ENCODE results near the gene FOXO6.

The FOXO6 gene

DNA sequence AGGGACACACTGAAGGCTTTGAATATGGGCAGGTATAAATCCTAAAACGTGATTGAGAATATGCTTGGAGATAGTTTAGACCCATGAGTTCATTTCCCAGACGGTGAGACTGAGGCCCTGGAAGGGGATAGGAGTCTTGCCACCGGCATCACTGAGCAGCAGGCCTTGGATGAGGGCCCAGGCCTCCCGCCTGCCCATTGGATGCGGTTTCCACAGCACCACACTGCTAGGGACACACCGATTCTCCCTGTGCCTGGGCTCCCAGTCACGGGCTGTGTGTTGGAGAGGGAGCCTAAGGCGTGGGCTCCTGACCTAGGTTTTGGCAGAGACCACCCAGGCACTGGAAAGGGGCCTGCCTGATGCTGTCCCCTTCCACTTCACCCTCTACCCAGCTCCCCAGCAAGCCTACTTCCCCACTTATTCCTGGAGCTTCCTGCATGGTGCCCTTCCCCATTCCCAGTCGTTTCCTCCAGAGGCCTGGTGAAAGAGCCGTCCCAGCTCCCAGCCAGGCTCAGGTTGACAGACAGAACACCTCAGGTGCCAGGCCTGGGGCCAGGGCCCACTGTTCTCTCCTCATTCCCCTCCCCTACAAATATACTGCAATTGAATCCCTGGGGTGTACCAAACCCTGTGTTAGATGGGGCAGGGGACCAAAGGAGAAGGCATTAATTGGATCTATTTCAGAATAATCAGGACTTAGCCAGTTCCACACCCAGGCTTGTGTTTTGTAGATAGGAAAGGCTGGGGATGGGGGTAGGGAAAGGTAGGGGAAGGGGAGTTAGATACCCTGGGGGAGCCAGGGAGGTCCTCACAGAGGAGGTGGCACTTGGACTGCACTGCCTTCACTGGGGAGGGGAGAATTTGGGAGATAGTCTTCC, 3.4 kb downstream of the FOXO6 start:
- in situ Hi-C loops (cut with MboI; ENCODE audit: low sequenced_read_pairs): no loop called here

DNA sequence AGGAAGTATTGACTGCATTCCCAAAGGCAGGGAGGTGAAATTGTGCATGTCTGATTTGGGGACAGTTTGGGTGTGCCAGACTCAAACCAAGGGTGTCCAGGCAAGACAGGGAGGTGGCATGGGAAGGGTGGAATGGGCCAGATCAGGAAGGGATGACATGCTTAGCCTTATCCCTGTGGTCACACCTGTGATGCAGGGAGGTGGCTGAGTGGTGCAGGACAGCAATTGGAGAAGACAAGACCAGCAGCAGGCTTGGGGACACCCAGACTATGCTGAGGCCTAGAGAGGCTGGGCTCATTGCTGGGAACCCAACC, 4.0 kb downstream of the FOXO6 start:
- in situ Hi-C loops (cut with MboI; ENCODE audit: low sequenced_read_pairs): no loop called here

GRCh38 chr1:41365772-41366454, 4.7 kb downstream of the FOXO6 start:
- in situ Hi-C loops (cut with MboI; ENCODE audit: low sequenced_read_pairs): no loop called here

DNA sequence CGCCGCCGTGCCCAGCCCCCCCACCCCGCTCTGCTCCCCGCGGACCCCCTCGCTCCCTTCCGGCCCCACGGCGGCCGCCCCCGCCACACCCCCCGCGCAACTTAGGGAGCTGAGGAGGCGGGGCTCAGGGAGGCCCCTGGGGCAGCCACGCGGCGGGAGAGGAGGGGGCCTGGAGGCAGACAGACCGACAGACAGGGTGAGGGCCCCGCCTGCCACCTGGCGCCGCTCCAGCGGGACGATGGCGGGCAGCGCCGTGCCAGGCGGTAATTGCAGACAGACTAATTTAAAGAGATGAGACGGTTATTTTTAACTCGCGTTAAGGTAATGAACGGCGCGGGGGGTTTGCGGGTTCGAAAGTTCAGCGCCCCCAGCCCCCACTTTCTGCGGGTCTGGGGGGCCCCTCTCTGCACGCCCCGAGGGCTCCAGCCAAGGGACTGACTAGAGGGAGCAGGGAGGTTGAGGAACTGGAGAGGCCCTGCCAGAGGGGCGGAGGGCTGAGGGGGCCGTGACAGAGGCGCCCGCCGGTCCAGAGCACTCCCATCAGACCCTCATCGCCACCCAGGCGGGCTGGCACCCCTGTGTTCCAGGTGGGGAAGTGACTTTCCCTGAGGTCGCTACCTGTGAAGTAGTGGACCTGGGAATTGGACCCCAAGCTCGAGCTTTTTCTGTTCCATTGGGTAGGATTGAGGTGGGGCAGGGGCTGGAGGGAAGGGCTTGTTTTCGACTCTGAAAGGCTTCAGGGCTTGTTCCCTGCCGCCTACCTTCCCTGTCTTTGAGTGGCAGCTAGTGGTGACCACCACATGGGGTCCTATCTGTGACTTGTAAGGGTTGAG, 5.4 kb downstream of the FOXO6 start:
- in situ Hi-C loops (cut with MboI; ENCODE audit: low sequenced_read_pairs): no loop called here

GRCh38 chr1:41367288-41367642, 6.0 kb downstream of the FOXO6 start:
- in situ Hi-C loops (cut with MboI; ENCODE audit: low sequenced_read_pairs): no loop called here

DNA sequence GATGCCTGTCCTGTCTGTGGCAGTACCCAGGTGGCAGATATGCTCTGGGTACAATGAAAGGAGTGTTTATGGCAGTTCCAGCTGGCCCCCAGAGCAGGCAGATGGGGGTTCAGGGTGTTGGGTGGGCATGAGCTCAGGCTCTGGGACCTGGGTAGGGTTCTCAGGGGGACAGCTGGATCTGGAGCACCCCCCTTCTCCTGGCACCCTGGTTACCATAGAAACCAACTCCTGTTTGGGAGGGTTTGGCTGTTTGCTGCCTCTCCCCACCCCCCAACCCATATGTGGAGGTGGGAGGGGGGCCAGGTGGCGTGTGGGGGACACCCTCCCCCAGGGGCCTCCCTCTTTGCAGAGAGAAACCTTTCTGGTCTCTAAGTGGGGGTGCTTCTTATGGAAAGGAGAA, 7.1 kb downstream of the FOXO6 start:
- in situ Hi-C loops (cut with MboI; ENCODE audit: low sequenced_read_pairs): no loop called here

- in situ Hi-C loops (cut with MboI; ENCODE audit: low sequenced_read_pairs): no loop called here
Measured at GRCh38 chr1:41368801-41369200, 7.6 kb downstream of the FOXO6 start.

- in situ Hi-C loops (cut with MboI; ENCODE audit: low sequenced_read_pairs): no loop called here
Measured at GRCh38 chr1:41369531-41369930, 8.3 kb downstream of the FOXO6 start.

DNA sequence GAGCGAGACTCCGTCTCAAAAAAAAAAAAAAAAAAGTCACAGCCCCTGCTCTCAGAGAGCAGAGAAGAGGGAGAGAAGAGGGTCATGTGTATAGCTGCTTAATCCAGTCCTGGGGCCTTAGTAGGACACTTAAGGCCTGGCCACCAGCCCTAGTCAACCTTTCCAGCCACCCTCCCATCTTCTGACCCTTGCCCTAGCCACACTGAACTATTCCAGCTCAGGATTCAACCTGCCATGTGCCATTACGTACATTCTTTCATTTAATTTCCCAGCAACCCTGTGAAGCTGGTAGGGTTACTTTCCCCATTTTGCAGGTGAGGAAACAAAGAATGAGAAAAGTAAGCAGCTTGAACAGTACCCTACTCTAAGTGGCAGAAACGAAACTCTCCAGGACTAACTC, 9.0 kb downstream of the FOXO6 start:
- in situ Hi-C loops (cut with MboI; ENCODE audit: low sequenced_read_pairs): no loop called here

DNA sequence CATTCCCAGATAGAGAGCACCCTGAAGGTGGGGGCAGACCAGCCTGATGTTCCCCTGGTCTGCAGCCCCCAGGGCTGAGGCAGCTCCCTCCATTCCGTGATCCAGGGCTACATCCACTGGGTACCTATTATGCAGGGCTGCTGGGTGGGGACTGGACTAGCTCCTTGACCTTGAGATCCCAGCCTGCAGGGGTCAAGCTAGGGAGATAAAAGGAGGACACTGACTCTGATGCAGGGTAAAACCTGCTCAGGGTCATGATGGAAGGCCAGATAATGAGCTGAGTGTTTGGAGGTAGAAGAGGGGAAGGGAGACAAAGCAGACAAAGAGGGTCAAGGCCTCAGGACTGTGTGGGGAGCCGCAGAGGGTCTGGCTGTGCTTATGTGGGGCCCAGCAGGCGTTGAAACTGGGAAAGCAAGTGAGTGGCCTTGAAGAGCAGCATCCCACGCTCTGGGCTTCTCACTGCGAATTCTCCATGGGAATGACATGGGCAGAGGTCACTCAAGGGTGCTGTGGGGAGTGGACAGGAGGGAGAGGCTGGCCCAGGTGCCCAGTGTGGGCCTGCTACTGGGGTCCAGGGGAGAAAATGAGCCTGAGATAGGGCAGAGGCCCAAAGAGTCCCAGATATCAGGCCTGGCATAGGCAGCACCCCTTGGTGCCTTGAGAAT, 9.7 kb downstream of the FOXO6 start:
- in situ Hi-C loops (cut with MboI; ENCODE audit: low sequenced_read_pairs): no loop called here

GRCh38 chr1:41371630-41372599, 10.7 kb downstream of the FOXO6 start:
- in situ Hi-C loops (cut with MboI; ENCODE audit: low sequenced_read_pairs): no loop called here

GRCh38 chr1:41372600-41372993, 11.4 kb downstream of the FOXO6 start:
- in situ Hi-C loops (cut with MboI; ENCODE audit: low sequenced_read_pairs): no loop called here

GRCh38 chr1:41373373-41373772, 12.1 kb downstream of the FOXO6 start:
- in situ Hi-C loops (cut with MboI; ENCODE audit: low sequenced_read_pairs): no loop called here

GRCh38 chr1:41374711-41375110, 13.5 kb downstream of the FOXO6 start:
- in situ Hi-C loops (cut with MboI; ENCODE audit: low sequenced_read_pairs): no loop called here

- in situ Hi-C loops (cut with MboI; ENCODE audit: low sequenced_read_pairs): no loop called here
Measured at GRCh38 chr1:41377397-41377796, 16.2 kb downstream of the FOXO6 start.

DNA sequence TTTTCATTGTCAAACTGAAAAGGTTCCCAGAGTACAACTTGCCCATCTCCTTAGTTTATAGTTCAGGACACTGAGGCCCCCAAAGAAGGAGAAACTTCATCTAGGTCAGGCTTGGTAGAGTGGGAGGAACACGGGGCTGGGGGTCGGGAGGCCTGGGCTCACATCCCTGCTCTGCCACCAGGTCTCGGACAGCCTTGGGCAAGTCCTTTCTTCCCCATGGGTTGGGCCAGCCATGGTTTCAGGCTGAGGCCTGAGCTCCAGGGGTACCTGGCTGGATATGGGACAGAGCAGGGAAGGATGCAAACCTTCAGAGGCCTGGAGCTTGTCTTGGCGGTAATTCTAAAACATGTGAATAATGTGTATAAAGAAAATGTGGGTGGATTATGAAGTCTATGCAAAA, 17.0 kb downstream of the FOXO6 start:
- in situ Hi-C loops (cut with MboI; ENCODE audit: low sequenced_read_pairs): no loop called here

GRCh38 chr1:41378999-41379737, 17.9 kb downstream of the FOXO6 start:
- in situ Hi-C loops (cut with MboI; ENCODE audit: low sequenced_read_pairs): no loop called here

DNA sequence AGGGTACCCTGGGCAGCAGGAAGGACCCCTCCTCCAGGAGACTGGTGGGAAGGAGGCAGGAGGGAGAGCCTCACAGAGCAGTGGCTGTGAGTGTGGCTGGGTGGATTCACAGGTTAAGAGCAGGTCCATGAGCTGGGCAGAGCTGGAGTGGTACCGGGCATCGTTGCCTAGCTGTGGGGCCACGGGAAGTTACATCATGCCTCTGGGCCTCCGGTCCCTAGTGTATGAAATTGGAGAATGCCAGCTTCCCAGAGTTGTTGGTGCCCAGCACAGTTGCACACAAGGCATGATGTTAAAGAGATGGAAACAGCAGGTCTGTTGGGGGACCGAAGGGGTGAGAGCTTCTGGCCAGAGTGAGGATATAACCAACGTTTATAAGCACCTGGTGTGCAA, 18.5 kb downstream of the FOXO6 start:
- in situ Hi-C loops (cut with MboI; ENCODE audit: low sequenced_read_pairs): no loop called here

- in situ Hi-C loops (cut with MboI; ENCODE audit: low sequenced_read_pairs): no loop called here
Measured at GRCh38 chr1:41380195-41380594, 19.0 kb downstream of the FOXO6 start.

Measured in HL-60/S4 treated with retinoic acid at 250 ng/mL for 4 days and 3 days (cell line).